HEK293 (cell line): ENCODE data around the gene HIRA.

Source experiments
- CTCF ChIA-PET: fragments of 350-600 bp; formaldehyde crosslinking; extraction: SDS; loops from one replicate; lab custom pipeline; 2021; ENCODE audit warnings: antibody characterized with exemption; lab: Yijun Ruan, JAX
- POLR2A ChIA-PET: fragments of 300-600 bp; formaldehyde crosslinking; extraction: SDS; loops from one replicate; lab custom pipeline; 2020; ENCODE audit warnings: antibody characterized with exemption, inconsistent platforms; lab: Yijun Ruan, JAX
- H3K27ac ChIP-seq: fragments of 200-500 bp; sonication (Bioruptor generic); 2 replicates; pipeline ENCODE4 v1.5.1; 2014; ENCODE audit warnings: low read depth, low read length, control low read depth, inconsistent platforms; ENCODE audit errors: extremely low read depth
- H3K36me3 ChIP-seq, 2 experiments: fragments of 200-500 bp in 1 of 2; sonication (Bioruptor generic) in 1 of 2; 1 replicate in 1 of 2; 2 replicates in 1 of 2; pipeline ENCODE4 v1.5.1; 2014 to 2017; ENCODE audit warnings: inconsistent platforms in 2 of 2, low read length in 2 of 2; ENCODE audit not compliant: control insufficient read depth in 2 of 2, insufficient read depth in 1 of 2
- H3K4me1 ChIP-seq: fragments of 200-500 bp; sonication (Bioruptor generic); 2 replicates; pipeline ENCODE4 v1.5.1; 2014; ENCODE audit warnings: mild to moderate bottlenecking, low read length, inconsistent platforms; ENCODE audit not compliant: control insufficient read depth, insufficient read depth
- H3K4me3 ChIP-seq: 2 replicates; pipeline ENCODE4 v1.5.1; 2011; ENCODE audit warnings: low read depth, mild to moderate bottlenecking, control low read depth, low read length, moderate library complexity
- H3K9me3 ChIP-seq: fragments of 200-500 bp; sonication (Bioruptor generic); 2 replicates; pipeline ENCODE4 v1.5.1; 2014; ENCODE audit warnings: low read depth, low read length, inconsistent platforms; ENCODE audit not compliant: control insufficient read depth, insufficient read depth
- BCL11B ChIP-seq: fragments of 450-650 bp; formaldehyde crosslinking; IDR thresholded peaks from 2 replicates; pipeline ENCODE4 v1.5.1; 2016; ENCODE audit warnings: low read depth, missing biosample characterization, missing genetic modification characterization
- IKZF3 ChIP-seq: fragments of 450-650 bp; IDR thresholded peaks from 2 replicates; pipeline ENCODE4 v1.5.0; 2018; ENCODE audit warnings: missing biosample characterization, mild to moderate bottlenecking, missing genetic modification characterization, moderate library complexity
- KLF16 ChIP-seq: fragments of 450-650 bp; formaldehyde crosslinking; IDR thresholded peaks from 2 replicates; pipeline ENCODE4 v1.5.1; 2017; ENCODE audit warnings: missing biosample characterization, missing genetic modification characterization
- KLF8 ChIP-seq: fragments of 450-650 bp; formaldehyde crosslinking; IDR thresholded peaks from 2 replicates; pipeline ENCODE4 v1.5.1; 2016; ENCODE audit warnings: missing biosample characterization, missing genetic modification characterization
- KLF9 ChIP-seq: fragments of 450-650 bp; formaldehyde crosslinking; IDR thresholded peaks from 2 replicates; pipeline ENCODE4 v1.5.1; 2016; ENCODE audit warnings: missing biosample characterization, missing genetic modification characterization, low read depth
- ZBTB17 ChIP-seq: fragments of 450-650 bp; formaldehyde crosslinking; IDR thresholded peaks from 2 replicates; pipeline ENCODE4 v1.5.1; 2016; ENCODE audit warnings: missing biosample characterization, missing genetic modification characterization
- ZFP41 ChIP-seq: fragments of 450-650 bp; formaldehyde crosslinking; IDR thresholded peaks from 2 replicates; pipeline ENCODE4 v1.5.1; 2016; ENCODE audit warnings: missing biosample characterization, missing genetic modification characterization, borderline replicate concordance
- ZNF169 ChIP-seq: fragments of 450-650 bp; formaldehyde crosslinking; IDR thresholded peaks from 2 replicates; pipeline ENCODE4 v1.5.1; 2016; ENCODE audit warnings: missing biosample characterization, missing genetic modification characterization
- ZNF174 ChIP-seq: fragments of 450-650 bp; formaldehyde crosslinking; IDR thresholded peaks from 2 replicates; pipeline ENCODE4 v1.5.0; 2017; ENCODE audit warnings: missing biosample characterization, mild to moderate bottlenecking, missing genetic modification characterization
- ZNF292 ChIP-seq: fragments of 450-650 bp; formaldehyde crosslinking; IDR thresholded peaks from 2 replicates; pipeline ENCODE4 v1.5.1; 2016; ENCODE audit warnings: low read depth, missing biosample characterization, missing genetic modification characterization, borderline replicate concordance
- ZNF473 ChIP-seq: fragments of 450-650 bp; formaldehyde crosslinking; IDR thresholded peaks from 2 replicates; pipeline ENCODE4 v1.5.1; 2017; ENCODE audit warnings: missing biosample characterization, missing genetic modification characterization
- ZNF544 ChIP-seq: fragments of 450-650 bp; formaldehyde crosslinking; IDR thresholded peaks from 2 replicates; pipeline ENCODE4 v1.5.0; 2017; ENCODE audit warnings: missing biosample characterization, missing genetic modification characterization
- ZNF600 ChIP-seq: fragments of 450-650 bp; formaldehyde crosslinking; IDR thresholded peaks from 2 replicates; pipeline ENCODE4 v1.5.1; 2016; ENCODE audit warnings: missing biosample characterization, missing genetic modification characterization
- ZNF654 ChIP-seq: fragments of 450-650 bp; formaldehyde crosslinking; IDR thresholded peaks from 2 replicates; pipeline ENCODE4 v1.5.1; 2016; ENCODE audit warnings: low read depth, missing biosample characterization, missing genetic modification characterization
- ZNF670 ChIP-seq: fragments of 450-650 bp; formaldehyde crosslinking; IDR thresholded peaks from 2 replicates; pipeline ENCODE4 v1.5.1; 2016; ENCODE audit warnings: missing biosample characterization, missing genetic modification characterization, low read depth
- ZNF701 ChIP-seq: fragments of 450-650 bp; formaldehyde crosslinking; IDR thresholded peaks from 2 replicates; pipeline ENCODE4 v1.5.1; 2016; ENCODE audit warnings: missing biosample characterization, missing genetic modification characterization
- ZNF707 ChIP-seq: fragments of 450-650 bp; formaldehyde crosslinking; IDR thresholded peaks from 2 replicates; pipeline ENCODE4 v1.5.1; 2016; ENCODE audit warnings: missing biosample characterization, missing genetic modification characterization
- ZNF76 ChIP-seq: fragments of 450-650 bp; formaldehyde crosslinking; IDR thresholded peaks from 2 replicates; pipeline ENCODE4; 2016; ENCODE audit warnings: low read depth, missing biosample characterization, missing genetic modification characterization, borderline replicate concordance
- ZNF768 ChIP-seq: fragments of 450-650 bp; formaldehyde crosslinking; IDR thresholded peaks from 2 replicates; pipeline ENCODE4 v1.5.1; 2018; ENCODE audit warnings: missing biosample characterization, mild to moderate bottlenecking, missing genetic modification characterization
- ZSCAN16 ChIP-seq: fragments of 450-650 bp; formaldehyde crosslinking; IDR thresholded peaks from 2 replicates; pipeline ENCODE4 v1.5.1; 2016; ENCODE audit warnings: missing biosample characterization, missing genetic modification characterization
- TF ChIP-seq, protein P1 (sequence below): fragments of 450-650 bp; formaldehyde crosslinking; conservative IDR thresholded peaks from 2 replicates; pipeline ENCODE4 v1.5.1; 2016; ENCODE audit warnings: low read depth, missing biosample characterization, missing genetic modification characterization
- TF ChIP-seq, protein P2 (sequence below): fragments of 450-650 bp; formaldehyde crosslinking; IDR thresholded peaks from 2 replicates; pipeline ENCODE4 v1.5.1; 2017; ENCODE audit warnings: missing biosample characterization, missing genetic modification characterization
- TF ChIP-seq, protein P3 (sequence below): fragments of 450-650 bp; formaldehyde crosslinking; IDR thresholded peaks from 2 replicates; pipeline ENCODE4 v1.5.1; 2016; ENCODE audit warnings: missing biosample characterization, missing genetic modification characterization
- TF ChIP-seq, protein P4 (sequence below): fragments of 450-650 bp; formaldehyde crosslinking; IDR thresholded peaks from 2 replicates; pipeline ENCODE4 v1.5.1; 2016; ENCODE audit warnings: missing biosample characterization, missing genetic modification characterization, low read depth
- TF ChIP-seq, protein P5 (sequence below): fragments of 450-650 bp; formaldehyde crosslinking; IDR thresholded peaks from 2 replicates; pipeline ENCODE4 v1.5.0; 2017; ENCODE audit warnings: missing biosample characterization, missing genetic modification characterization, borderline replicate concordance

Gene HIRA

DNA sequence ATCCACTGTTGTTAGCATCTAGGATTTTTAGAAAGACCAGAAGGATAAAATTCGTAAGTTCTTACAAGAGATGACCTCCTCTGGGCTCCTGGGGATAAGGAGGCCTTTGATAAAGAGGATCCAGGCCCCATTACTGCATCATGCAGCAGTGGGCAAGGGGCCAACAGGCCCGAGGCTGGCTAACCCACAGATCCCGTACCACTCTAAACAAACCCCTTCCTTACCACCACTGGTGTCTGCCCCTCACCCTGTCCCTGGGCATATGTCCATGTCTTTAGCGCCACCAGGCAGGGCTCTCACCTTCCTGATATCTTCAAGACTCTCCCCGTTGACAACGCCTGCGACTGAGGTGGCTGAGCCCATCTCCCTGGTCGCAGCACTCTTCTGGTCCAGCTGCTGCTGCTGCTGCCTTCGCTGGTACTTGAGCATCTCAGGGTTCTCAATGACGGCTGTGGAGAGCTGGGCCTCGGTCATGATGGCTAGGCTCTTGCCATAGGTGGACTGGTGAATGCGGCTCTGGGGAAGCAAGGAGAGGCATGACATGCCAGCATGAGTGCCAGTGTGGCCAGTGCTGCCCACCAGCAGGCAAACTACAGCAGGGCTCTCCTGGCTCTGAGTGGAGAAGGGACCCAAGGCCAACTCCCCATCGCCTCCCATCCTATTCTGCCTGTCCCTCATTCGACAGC is 46.2 kb downstream of the HIRA start:
- ChIA-PET CTCF (no interaction called here), POLR2A (no interaction called here)
- no peaks in the 10 kb centered on the region for H3K4me1 ChIP-seq
- peaks cover 35 to 97% of the 10 kb centered on the region in 2 experiments for H3K36me3 ChIP-seq
- no peak for TF ChIP-seq ZNF544 (tag by site-specific recombination)
- no peak for TF ChIP-seq ZFP41 (tag by site-specific recombination)
- no peak for TF ChIP-seq ZNF174 (tag by site-specific recombination)
- TF ChIP-seq, protein P1, sequence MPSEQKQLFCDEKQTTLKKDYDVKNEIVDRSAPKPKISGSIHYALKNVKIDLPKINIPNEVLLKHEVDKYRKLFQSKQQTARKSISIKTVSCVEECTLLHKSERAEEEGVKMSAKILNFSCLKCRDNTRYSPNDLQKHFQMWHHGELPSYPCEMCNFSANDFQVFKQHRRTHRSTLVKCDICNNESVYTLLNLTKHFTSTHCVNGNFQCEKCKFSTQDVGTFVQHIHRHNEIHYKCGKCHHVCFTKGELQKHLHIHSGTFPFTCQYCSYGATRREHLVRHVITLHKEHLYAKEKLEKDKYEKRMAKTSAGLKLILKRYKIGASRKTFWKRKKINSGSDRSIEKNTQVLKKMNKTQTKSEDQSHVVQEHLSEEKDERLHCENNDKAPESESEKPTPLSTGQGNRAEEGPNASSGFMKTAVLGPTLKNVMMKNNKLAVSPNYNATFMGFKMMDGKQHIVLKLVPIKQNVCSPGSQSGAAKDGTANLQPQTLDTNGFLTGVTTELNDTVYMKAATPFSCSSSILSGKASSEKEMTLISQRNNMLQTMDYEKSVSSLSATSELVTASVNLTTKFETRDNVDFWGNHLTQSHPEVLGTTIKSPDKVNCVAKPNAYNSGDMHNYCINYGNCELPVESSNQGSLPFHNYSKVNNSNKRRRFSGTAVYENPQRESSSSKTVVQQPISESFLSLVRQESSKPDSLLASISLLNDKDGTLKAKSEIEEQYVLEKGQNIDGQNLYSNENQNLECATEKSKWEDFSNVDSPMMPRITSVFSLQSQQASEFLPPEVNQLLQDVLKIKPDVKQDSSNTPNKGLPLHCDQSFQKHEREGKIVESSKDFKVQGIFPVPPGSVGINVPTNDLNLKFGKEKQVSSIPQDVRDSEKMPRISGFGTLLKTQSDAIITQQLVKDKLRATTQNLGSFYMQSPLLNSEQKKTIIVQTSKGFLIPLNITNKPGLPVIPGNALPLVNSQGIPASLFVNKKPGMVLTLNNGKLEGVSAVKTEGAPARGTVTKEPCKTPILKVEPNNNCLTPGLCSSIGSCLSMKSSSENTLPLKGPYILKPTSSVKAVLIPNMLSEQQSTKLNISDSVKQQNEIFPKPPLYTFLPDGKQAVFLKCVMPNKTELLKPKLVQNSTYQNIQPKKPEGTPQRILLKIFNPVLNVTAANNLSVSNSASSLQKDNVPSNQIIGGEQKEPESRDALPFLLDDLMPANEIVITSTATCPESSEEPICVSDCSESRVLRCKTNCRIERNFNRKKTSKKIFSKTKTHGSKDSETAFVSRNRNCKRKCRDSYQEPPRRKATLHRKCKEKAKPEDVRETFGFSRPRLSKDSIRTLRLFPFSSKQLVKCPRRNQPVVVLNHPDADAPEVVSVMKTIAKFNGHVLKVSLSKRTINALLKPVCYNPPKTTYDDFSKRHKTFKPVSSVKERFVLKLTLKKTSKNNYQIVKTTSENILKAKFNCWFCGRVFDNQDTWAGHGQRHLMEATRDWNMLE (tag by site-specific recombination): no peak
- TF ChIP-seq ZBTB17 (tag by site-specific recombination): no peak
- TF ChIP-seq ZNF654 (tag by site-specific recombination): no peak
- TF ChIP-seq, protein P2, sequence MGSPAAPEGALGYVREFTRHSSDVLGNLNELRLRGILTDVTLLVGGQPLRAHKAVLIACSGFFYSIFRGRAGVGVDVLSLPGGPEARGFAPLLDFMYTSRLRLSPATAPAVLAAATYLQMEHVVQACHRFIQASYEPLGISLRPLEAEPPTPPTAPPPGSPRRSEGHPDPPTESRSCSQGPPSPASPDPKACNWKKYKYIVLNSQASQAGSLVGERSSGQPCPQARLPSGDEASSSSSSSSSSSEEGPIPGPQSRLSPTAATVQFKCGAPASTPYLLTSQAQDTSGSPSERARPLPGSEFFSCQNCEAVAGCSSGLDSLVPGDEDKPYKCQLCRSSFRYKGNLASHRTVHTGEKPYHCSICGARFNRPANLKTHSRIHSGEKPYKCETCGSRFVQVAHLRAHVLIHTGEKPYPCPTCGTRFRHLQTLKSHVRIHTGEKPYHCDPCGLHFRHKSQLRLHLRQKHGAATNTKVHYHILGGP (tag by site-specific recombination): no peak
- TF ChIP-seq ZNF701 (tag by site-specific recombination): no peak
- no peak for TF ChIP-seq KLF16 (tag by site-specific recombination)
- no peak for TF ChIP-seq ZNF670 (tag by site-specific recombination)
- no peak for TF ChIP-seq ZNF768 (tag by site-specific recombination)
- TF ChIP-seq BCL11B (tag by site-specific recombination): no peak
- no peak for TF ChIP-seq KLF9
- no peak for TF ChIP-seq ZNF600 (tag by site-specific recombination)
- TF ChIP-seq ZNF169 (tag by site-specific recombination): no peak
- H3K27ac ChIP-seq: no peak overlapping the region
- no peak overlapping the region for H3K4me3 ChIP-seq
- H3K9me3 ChIP-seq: no peaks in the 10 kb centered on the region

DNA sequence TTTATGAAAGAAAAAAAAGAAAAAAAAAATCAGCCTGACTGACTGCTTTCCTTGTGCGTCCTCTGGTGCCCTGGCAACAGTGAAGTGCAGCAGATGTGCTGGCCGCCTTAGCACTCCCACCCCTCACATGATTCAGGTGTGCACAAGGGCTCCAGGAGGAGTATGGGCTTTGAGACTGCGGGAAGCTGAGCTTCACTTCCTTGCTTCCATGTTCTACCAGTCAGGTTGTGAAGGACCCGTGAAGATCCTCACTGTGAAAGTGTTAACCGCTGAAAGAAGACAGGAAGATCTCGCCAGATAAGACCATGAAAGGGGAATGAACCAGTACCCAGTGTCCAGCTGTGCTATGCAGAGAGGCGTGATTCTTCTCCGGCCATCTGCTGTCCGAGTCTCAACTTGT is 48.2 kb downstream of the HIRA start:
- Histone ChIP-seq H3K36me3 (peaks cover 25 to 83% of the 10 kb centered on the region in 2 experiments), H3K9me3 (no peaks in the 10 kb centered on the region), H3K4me1 (no peaks in the 10 kb centered on the region), H3K27ac (no peak overlapping the region), H3K4me3 (no peak overlapping the region)
- ChIA-PET POLR2A (no interaction called here), CTCF (no interaction called here)
- TF ChIP-seq IKZF3 (tag by site-specific recombination) (no peak), ZNF473 (tag by site-specific recombination) (no peak), KLF8 (no peak), ZNF292 (tag by site-specific recombination) (no peak), ZNF76 (tag by site-specific recombination) (no peak), ZSCAN16 (tag by site-specific recombination) (no peak), ZNF707 (tag by site-specific recombination) (no peak)
- TF ChIP-seq, protein P3, sequence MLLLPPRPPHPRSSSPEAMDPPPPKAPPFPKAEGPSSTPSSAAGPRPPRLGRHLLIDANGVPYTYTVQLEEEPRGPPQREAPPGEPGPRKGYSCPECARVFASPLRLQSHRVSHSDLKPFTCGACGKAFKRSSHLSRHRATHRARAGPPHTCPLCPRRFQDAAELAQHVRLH: no peak
- TF ChIP-seq, protein P4, sequence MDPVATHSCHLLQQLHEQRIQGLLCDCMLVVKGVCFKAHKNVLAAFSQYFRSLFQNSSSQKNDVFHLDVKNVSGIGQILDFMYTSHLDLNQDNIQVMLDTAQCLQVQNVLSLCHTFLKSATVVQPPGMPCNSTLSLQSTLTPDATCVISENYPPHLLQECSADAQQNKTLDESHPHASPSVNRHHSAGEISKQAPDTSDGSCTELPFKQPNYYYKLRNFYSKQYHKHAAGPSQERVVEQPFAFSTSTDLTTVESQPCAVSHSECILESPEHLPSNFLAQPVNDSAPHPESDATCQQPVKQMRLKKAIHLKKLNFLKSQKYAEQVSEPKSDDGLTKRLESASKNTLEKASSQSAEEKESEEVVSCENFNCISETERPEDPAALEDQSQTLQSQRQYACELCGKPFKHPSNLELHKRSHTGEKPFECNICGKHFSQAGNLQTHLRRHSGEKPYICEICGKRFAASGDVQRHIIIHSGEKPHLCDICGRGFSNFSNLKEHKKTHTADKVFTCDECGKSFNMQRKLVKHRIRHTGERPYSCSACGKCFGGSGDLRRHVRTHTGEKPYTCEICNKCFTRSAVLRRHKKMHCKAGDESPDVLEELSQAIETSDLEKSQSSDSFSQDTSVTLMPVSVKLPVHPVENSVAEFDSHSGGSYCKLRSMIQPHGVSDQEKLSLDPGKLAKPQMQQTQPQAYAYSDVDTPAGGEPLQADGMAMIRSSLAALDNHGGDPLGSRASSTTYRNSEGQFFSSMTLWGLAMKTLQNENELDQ (tag by site-specific recombination): no peak
- TF ChIP-seq, protein P5, sequence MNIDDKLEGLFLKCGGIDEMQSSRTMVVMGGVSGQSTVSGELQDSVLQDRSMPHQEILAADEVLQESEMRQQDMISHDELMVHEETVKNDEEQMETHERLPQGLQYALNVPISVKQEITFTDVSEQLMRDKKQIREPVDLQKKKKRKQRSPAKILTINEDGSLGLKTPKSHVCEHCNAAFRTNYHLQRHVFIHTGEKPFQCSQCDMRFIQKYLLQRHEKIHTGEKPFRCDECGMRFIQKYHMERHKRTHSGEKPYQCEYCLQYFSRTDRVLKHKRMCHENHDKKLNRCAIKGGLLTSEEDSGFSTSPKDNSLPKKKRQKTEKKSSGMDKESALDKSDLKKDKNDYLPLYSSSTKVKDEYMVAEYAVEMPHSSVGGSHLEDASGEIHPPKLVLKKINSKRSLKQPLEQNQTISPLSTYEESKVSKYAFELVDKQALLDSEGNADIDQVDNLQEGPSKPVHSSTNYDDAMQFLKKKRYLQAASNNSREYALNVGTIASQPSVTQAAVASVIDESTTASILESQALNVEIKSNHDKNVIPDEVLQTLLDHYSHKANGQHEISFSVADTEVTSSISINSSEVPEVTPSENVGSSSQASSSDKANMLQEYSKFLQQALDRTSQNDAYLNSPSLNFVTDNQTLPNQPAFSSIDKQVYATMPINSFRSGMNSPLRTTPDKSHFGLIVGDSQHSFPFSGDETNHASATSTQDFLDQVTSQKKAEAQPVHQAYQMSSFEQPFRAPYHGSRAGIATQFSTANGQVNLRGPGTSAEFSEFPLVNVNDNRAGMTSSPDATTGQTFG (tag by site-specific recombination): no peak
